DND-41 (cell line): ENCODE results near the gene ART5.

Source experiments
- CTCF ChIP-seq: IDR thresholded peaks from 2 replicates; pipeline ENCODE4 v1.5.1; 2012; ENCODE audit warnings: borderline replicate concordance, low read length, moderate library complexity, mild to moderate bottlenecking; ENCODE audit not compliant: poor library complexity, severe bottlenecking; ENCODE audit errors: extremely low read depth
- EZH2 ChIP-seq: IDR thresholded peaks from 3 replicates; pipeline ENCODE4 v1.6.1; 2012; ENCODE audit warnings: borderline replicate concordance, low read depth, mild to moderate bottlenecking, moderate library complexity, low read length, inconsistent platforms; ENCODE audit not compliant: severe bottlenecking

- TF ChIP-seq CTCF (no peak), EZH2 (no peak)
Observed at GRCh38 chr11:3685923-3686322, 44.1 kb upstream of the ART5 start.
